SK-N-SH (cell line): Measurements from ENCODE around the gene SCN9A. TPM values are rescaled to one million over a fixed set of nuclear protein-coding genes. Genes with fewer than 3 reads are reported as not detected.

Source experiments
- CTCF ChIA-PET: fragments of 300-600, 350-600 bp; formaldehyde crosslinking; extraction: SDS; loops from one replicate; lab custom pipeline; 2021; lab: Yijun Ruan, JAX
- POLR2A ChIA-PET: fragments of 350-600 bp; sonication (Branson Sonifier 250); formaldehyde crosslinking; extraction: SDS; loops from one replicate; lab custom pipeline; 2020; ENCODE audit warnings: antibody characterized with exemption, inconsistent platforms; lab: Yijun Ruan, JAX
- DNase-seq: peaks from one replicate; pipeline ENCODE4 v3.0.0; 2012
- H2AFZ ChIP-seq: fragments of 200-600 bp; sonication (generic); 2 replicates; pipeline ENCODE4 v1.8.1; 2016; ENCODE audit warnings: antibody characterized with exemption, mild to moderate bottlenecking, low read depth
- H3F3A ChIP-seq: fragments of 200-600 bp; sonication (generic); replicated peaks from 2 replicates; pipeline ENCODE3; 2016; ENCODE audit warnings: antibody characterized with exemption, mild to moderate bottlenecking; ENCODE audit not compliant: insufficient read depth
- H3K27ac ChIP-seq, 2 experiments: fragments of 200-500 bp in 1 of 2; fragments of 200-600 bp in 1 of 2; sonication (Bioruptor generic) in 1 of 2; sonication (generic), shearing (Covaris generic) in 1 of 2; 2 replicates each; pipeline versions ENCODE4 v1.5.1 to v1.6.1; 2014 to 2016; ENCODE audit warnings: low read depth in 2 of 2, inconsistent platforms in 1 of 2, low read length in 1 of 2, mild to moderate bottlenecking in 1 of 2, mixed read lengths in 1 of 2
- H3K27me3 ChIP-seq: fragments of 200-600 bp; sonication (generic), shearing (Covaris generic); 2 replicates; pipeline ENCODE4 v1.6.1; 2016; ENCODE audit warnings: mixed run types; ENCODE audit not compliant: insufficient read depth
- H3K36me3 ChIP-seq, 2 experiments: fragments of 200-500 bp in 1 of 2; fragments of 200-600 bp in 1 of 2; sonication (Bioruptor generic) in 1 of 2; sonication (generic) in 1 of 2; replicated peaks in 1 of 2; 2 replicates each; pipeline versions ENCODE3 to v1.5.1; 2014 to 2016; ENCODE audit warnings: low read length in 1 of 2, mild to moderate bottlenecking in 1 of 2; ENCODE audit not compliant: insufficient read depth in 2 of 2, control insufficient read depth in 1 of 2
- H3K4me1 ChIP-seq, 2 experiments: fragments of 200-500 bp in 1 of 2; fragments of 200-600 bp in 1 of 2; sonication (Bioruptor generic) in 1 of 2; sonication (generic), shearing (Covaris generic) in 1 of 2; 2 replicates each; pipeline versions ENCODE4 v1.5.1 to v1.6.1; 2014 to 2016; ENCODE audit warnings: low read depth in 1 of 2, low read length in 1 of 2, mixed run types in 1 of 2; ENCODE audit not compliant: insufficient read depth in 2 of 2, control insufficient read depth in 1 of 2
- H3K4me2 ChIP-seq: fragments of 200-600 bp; sonication (generic), shearing (Covaris generic); 2 replicates; pipeline ENCODE4 v1.6.1; 2017; ENCODE audit warnings: mixed run types
- H3K4me3 ChIP-seq, 2 experiments: fragments of 200-500 bp in 1 of 2; fragments of 200-600 bp in 1 of 2; sonication (Bioruptor generic) in 1 of 2; sonication (generic), shearing (Covaris generic) in 1 of 2; 2 replicates each; pipeline versions ENCODE4 v1.5.1 to v1.8.1; 2014 to 2016; ENCODE audit warnings: low read depth in 2 of 2, inconsistent platforms in 1 of 2, low read length in 1 of 2, mild to moderate bottlenecking in 1 of 2, mixed read lengths in 1 of 2, moderate library complexity in 1 of 2
- H3K79me2 ChIP-seq: fragments of 200-600 bp; sonication (generic); 2 replicates; pipeline ENCODE4 v1.8.1; 2017; ENCODE audit warnings: mild to moderate bottlenecking; ENCODE audit not compliant: insufficient read depth
- H3K9ac ChIP-seq: fragments of 200-600 bp; sonication (generic); 2 replicates; pipeline ENCODE4 v1.6.1; 2017; ENCODE audit warnings: mixed run types
- H3K9me2 ChIP-seq: fragments of 200-600 bp; sonication (generic); 2 replicates; pipeline ENCODE4 v1.6.1; 2017; ENCODE audit warnings: mixed run types
- H3K9me3 ChIP-seq: fragments of 200-600 bp; sonication (generic); 2 replicates; pipeline ENCODE4 v1.6.1; 2017; ENCODE audit warnings: mixed run types, mild to moderate bottlenecking, moderate library complexity
- H4K20me1 ChIP-seq: fragments of 200-600 bp; sonication (generic); 2 replicates; pipeline ENCODE4 v1.6.1; 2017; ENCODE audit warnings: mild to moderate bottlenecking, mixed run types; ENCODE audit not compliant: insufficient read depth
- FOSL2 ChIP-seq: IDR thresholded peaks from 2 replicates; pipeline ENCODE4 v1.4.0; 2012; ENCODE audit warnings: low read depth, mild to moderate bottlenecking, moderate library complexity, borderline replicate concordance
- NFIC ChIP-seq: IDR thresholded peaks from 2 replicates; pipeline ENCODE4 v1.4.0; 2012; ENCODE audit warnings: borderline replicate concordance
- RCOR1 ChIP-seq: fragments of 150-350 bp; IDR thresholded peaks from 2 replicates; pipeline ENCODE4 v1.6.1; 2017; ENCODE audit warnings: antibody characterized with exemption, low read length
- RFX5 ChIP-seq: IDR thresholded peaks from 2 replicates; pipeline ENCODE4 v1.6.1; 2012; ENCODE audit warnings: mild to moderate bottlenecking, improper control_type of control experiment, low read length
- WGBS: methylation state at CpG from one replicate; pipeline ENCODE4 v1.1.6; 2017; ENCODE audit warnings: low lambda C conversion rate; 5-methylcytosine and 5-hydroxymethylcytosine counted together
- polyA plus RNA-seq, 3 experiments: library from polyadenylated mRNA; depleted of rRNA; stranded (reverse); fragments of >200 nt; gene quantifications; 2 replicates each; pipeline ENCODE4 v1.2.3, GENCODE V29; 2012
- TF ChIP-seq, protein P1 (sequence below): IDR thresholded peaks from 2 replicates; pipeline ENCODE4 v1.6.1; 2012; ENCODE audit warnings: mild to moderate bottlenecking, low read depth, low read length, moderate library complexity
- TF ChIP-seq, protein P2 (sequence below): IDR thresholded peaks from 2 replicates; pipeline ENCODE4; 2012

Gene SCN9A
- polyA plus RNA-seq, 1 of the 3 experiments (the other 2 are of a cell fraction), result 5.9 TPM

DNA sequence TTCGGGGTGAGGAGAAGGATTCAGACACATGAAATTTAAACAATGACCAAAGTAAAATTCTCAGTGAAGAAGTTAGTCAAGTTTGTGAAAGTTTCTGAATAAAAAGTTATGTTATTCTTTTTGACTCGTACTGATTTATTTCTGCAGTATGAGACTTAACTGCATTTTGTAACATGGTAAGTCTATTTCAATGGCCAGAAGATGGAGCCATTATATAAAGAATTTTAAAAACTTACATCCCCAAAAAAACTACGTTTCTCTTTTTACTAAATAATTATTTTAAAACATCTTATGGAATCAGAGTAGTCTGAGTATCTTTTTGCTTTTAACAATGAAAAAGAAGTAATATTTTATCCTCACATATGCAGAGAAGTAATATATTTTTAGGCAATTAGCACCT lies 196.5 kb downstream of the SCN9A start (continued):
- TF ChIP-seq, protein P1, sequence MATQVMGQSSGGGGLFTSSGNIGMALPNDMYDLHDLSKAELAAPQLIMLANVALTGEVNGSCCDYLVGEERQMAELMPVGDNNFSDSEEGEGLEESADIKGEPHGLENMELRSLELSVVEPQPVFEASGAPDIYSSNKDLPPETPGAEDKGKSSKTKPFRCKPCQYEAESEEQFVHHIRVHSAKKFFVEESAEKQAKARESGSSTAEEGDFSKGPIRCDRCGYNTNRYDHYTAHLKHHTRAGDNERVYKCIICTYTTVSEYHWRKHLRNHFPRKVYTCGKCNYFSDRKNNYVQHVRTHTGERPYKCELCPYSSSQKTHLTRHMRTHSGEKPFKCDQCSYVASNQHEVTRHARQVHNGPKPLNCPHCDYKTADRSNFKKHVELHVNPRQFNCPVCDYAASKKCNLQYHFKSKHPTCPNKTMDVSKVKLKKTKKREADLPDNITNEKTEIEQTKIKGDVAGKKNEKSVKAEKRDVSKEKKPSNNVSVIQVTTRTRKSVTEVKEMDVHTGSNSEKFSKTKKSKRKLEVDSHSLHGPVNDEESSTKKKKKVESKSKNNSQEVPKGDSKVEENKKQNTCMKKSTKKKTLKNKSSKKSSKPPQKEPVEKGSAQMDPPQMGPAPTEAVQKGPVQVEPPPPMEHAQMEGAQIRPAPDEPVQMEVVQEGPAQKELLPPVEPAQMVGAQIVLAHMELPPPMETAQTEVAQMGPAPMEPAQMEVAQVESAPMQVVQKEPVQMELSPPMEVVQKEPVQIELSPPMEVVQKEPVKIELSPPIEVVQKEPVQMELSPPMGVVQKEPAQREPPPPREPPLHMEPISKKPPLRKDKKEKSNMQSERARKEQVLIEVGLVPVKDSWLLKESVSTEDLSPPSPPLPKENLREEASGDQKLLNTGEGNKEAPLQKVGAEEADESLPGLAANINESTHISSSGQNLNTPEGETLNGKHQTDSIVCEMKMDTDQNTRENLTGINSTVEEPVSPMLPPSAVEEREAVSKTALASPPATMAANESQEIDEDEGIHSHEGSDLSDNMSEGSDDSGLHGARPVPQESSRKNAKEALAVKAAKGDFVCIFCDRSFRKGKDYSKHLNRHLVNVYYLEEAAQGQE, result no peak
- TF ChIP-seq RFX5, result no peak
- no peak for TF ChIP-seq FOSL2

DNA sequence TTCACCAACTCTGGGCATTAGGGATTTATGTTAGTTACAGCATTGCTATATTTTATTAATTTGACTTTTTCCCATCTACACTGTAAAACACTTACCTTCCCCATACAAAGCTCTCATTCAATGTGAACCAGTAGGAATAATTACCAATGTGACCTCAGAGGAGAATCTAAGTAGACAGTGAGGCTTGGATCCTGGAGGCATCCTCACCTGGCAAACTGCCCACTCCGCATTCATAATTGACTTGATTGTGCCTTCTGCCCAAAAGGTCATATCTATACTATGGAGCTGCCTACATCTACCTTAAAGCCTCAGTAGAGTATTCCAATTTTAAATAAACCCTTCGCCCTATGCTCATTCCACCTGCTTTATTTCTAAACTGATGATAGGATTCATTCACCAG lies 202.5 kb downstream of the SCN9A start:
- POLR2A ChIA-PET, result no interaction called here
- 88% methylated on average over 2 of the region's 2 CpGs for WGBS
- CTCF ChIA-PET, result interaction anchor here (0.7 to 1.1 kb wide), 3 partner anchors 9 to 943 kb away, joined by 3 to 4 read pairs (median 3); no protein-coding TSS in a partner anchor

DNA sequence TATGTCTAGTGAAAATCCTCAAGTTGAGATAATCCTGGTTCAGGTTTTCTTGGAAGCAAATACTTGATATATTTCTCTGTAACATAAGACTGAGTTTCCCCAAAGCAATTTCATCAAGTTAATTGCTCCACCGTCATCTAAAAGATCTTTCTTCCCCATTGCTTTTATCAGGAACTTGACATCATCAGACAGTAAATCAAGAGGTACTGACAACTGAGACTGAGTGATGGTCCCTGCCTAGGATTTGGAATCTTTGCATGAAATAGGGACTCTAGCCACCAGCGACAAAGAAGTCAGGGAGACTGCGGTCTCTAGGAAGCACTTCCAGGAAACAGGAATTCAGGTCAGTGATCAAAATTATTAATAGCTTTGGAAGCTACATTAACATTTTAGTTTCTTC lies 204.5 kb downstream of the SCN9A start:
- WGBS, result 85% methylated on average over 3 of the region's 3 CpGs
- no peak for TF ChIP-seq RFX5
- TF ChIP-seq, protein P2, sequence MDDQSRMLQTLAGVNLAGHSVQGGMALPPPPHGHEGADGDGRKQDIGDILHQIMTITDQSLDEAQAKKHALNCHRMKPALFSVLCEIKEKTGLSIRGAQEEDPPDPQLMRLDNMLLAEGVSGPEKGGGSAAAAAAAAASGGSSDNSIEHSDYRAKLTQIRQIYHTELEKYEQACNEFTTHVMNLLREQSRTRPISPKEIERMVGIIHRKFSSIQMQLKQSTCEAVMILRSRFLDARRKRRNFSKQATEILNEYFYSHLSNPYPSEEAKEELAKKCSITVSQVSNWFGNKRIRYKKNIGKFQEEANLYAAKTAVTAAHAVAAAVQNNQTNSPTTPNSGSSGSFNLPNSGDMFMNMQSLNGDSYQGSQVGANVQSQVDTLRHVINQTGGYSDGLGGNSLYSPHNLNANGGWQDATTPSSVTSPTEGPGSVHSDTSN, result 0 out of 2 replicates have a peak, but pooled peaks have one; percentile 14
- CTCF ChIA-PET, result no interaction called here

More for the DNA sequence above, 202.5 kb downstream of the SCN9A start:
- no peaks in the 10 kb centered on the region for H4K20me1 ChIP-seq
- no peak overlapping the region for H2AFZ ChIP-seq
- no peaks in the 10 kb centered on the region for H3K79me2 ChIP-seq
- no peak overlapping the region for H3K4me2 ChIP-seq
- no peak overlapping the region for H3K9ac ChIP-seq
- H3K36me3 ChIP-seq, result no peaks in the 10 kb centered on the region
- no peaks in the 10 kb centered on the region for H3K9me3 ChIP-seq
- no peak overlapping the region for H3K27ac ChIP-seq
- DNase-seq, result no peak
- TF ChIP-seq RCOR1 (no peak), NFIC (0 out of 2 replicates have a peak, but pooled peaks have one; percentile 8)
- no peaks in the 10 kb centered on the region for H3K27me3 ChIP-seq
- H3K4me1 ChIP-seq, result no peaks in the 10 kb centered on the region
- no peaks in the 10 kb centered on the region for H3K9me2 ChIP-seq
- H3F3A ChIP-seq, result no peaks in the 10 kb centered on the region
- no peak overlapping the region for H3K4me3 ChIP-seq

More for the DNA sequence above, 204.5 kb downstream of the SCN9A start:
- Histone ChIP-seq H4K20me1 (no peaks in the 10 kb centered on the region), H3K9me2 (no peaks in the 10 kb centered on the region), H3K4me3 (no peak overlapping the region), H3K79me2 (no peaks in the 10 kb centered on the region), H3F3A (no peaks in the 10 kb centered on the region), H3K27me3 (no peaks in the 10 kb centered on the region), H3K4me2 (no peak overlapping the region), H3K4me1 (no peaks in the 10 kb centered on the region), H3K36me3 (no peaks in the 10 kb centered on the region), H3K9ac (no peak overlapping the region), H2AFZ (no peak overlapping the region), H3K9me3 (no peaks in the 10 kb centered on the region), H3K27ac (no peak overlapping the region)
- DNase-seq, result no peak
- POLR2A ChIA-PET, result no interaction called here
